RPMI7951 (cell line): ENCODE results near the gene PAN3. TPM values are rescaled to one million over a fixed set of nuclear protein-coding genes. Genes with fewer than 3 reads are reported as not detected.
A peak's percentile ranks its signal among the peaks of the same experiment; 100 is the strongest.
"Not testable (repeated sequence)": the region's sequence is repeated elsewhere in the genome, so short reads cannot be mapped to it uniquely, and the experiment has no call there.

Experiments used
- DNase-seq: peaks from one replicate; pipeline ENCODE4 v3.0.0-alpha.2; 2012; ENCODE audit warnings: low read depth
- total RNA-seq: library from RNA; depleted of rRNA; stranded (reverse); fragments of >200 nt; shearing (Covaris generic); gene quantifications from 2 replicates; pipeline ENCODE4 v1.2.3, GENCODE V29; 2014; rRNA removed

The PAN3 gene, protein sequence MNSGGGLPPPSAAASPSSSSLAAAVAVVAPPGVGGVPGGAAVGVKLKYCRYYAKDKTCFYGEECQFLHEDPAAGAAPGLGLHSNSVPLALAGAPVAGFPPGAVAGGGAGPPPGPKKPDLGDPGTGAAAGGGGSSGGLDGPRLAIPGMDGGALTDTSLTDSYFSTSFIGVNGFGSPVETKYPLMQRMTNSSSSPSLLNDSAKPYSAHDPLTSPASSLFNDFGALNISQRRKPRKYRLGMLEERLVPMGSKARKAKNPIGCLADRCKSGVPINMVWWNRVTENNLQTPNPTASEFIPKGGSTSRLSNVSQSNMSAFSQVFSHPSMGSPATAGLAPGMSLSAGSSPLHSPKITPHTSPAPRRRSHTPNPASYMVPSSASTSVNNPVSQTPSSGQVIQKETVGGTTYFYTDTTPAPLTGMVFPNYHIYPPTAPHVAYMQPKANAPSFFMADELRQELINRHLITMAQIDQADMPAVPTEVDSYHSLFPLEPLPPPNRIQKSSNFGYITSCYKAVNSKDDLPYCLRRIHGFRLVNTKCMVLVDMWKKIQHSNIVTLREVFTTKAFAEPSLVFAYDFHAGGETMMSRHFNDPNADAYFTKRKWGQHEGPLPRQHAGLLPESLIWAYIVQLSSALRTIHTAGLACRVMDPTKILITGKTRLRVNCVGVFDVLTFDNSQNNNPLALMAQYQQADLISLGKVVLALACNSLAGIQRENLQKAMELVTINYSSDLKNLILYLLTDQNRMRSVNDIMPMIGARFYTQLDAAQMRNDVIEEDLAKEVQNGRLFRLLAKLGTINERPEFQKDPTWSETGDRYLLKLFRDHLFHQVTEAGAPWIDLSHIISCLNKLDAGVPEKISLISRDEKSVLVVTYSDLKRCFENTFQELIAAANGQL
- total RNA-seq = 9.2 and 10.9 TPM in 2 replicates

DNA sequence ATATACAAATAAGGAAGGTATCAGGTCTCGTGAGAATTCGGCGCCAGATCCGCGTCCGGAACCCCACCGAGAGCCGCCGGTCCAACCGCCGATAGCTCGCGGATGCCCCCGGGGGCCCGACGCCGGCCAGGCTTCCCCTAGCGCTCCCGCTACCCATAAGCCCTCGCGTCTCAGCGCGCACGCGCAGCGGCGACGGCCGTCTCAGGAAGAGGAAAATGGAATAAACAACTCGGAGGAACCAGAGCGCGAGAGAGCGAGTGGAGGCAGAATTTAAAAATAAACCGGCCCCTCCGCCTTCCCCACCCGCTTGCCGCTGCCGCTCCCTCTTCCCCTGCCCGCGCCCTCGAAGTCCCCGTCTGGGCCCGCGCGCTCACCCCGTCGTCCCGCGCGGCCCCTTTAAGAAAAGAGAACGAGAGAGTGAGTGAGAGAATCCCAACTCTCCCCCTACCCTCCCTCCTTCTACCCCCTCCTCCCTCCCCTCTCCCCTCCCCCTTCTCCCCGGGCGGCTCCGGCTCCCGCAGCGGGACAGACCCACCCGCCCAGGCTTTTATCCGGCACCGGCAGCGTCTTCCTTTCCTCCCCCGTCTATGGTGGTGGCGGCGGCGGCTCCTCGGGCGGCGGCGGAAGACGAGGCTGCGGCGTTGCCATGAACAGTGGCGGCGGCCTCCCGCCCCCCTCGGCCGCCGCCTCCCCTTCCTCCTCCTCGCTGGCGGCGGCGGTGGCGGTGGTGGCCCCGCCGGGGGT is at the start of gene PAN3:
Gene PAN3, plus strand, starts transcription at position 534 of the 744 bp plus-strand sequence. Its CDS starts 113 bp downstream, at position 647.
- peak; percentile 85 for DNase-seq

DNA sequence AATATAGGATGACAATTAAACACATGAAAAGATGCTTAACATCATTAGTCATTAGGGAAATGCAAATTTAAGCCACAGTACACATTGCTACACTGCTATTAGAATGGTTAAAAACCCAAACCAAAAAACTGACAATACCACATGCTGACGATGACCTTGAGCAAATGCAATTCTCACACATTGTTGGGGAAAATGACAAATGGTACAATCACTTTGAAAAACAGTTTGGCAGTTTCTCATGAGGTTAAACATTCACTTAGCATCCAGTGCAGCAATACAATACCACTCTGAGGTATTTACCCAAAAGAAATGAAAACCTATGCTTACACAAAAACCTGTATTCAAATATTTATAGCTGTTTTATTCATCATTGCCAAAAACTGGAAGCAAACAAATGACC is 49.3 kb upstream of the PAN3 start:
- DNase-seq = no peak

DNA sequence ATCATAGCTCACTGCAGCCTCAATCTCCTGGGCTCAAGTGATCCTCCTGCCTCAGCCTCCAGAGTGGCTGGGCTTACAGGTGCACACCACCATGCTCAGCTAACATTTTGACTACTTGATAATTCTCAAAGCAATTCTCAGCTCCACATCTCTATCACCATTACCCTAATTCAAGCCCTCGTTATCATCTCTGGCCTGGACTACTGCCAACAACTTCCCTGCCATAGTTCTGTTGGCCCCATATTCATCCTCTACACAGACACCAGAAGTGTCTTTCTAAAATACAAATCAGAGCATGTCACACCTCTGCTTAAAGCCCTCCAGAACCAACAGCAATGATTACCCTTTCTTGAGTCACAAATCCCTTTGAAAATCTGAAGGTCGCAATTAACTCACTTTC is 45.9 kb upstream of the PAN3 start:
- DNase-seq = no peak

DNA sequence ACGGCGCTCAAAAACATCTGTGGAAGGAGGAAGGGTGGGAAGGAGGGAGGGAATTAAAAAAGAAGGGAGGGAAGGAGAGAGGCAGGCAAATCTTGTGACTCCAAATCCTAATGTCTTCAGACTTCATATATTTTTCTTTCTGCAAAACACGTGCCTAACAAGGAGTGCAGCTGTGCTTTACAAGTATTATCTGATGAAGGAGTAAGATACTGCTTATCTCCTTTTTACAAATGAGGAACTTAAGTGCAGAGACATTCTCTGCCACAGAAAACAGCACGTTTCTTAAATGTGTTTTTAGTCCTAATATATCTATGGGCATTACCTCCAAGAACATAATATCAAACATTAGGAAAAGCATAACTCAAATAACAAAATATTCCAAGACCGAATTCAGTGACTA is 44.5 kb upstream of the PAN3 start:
- DNase-seq = no peak

DNA sequence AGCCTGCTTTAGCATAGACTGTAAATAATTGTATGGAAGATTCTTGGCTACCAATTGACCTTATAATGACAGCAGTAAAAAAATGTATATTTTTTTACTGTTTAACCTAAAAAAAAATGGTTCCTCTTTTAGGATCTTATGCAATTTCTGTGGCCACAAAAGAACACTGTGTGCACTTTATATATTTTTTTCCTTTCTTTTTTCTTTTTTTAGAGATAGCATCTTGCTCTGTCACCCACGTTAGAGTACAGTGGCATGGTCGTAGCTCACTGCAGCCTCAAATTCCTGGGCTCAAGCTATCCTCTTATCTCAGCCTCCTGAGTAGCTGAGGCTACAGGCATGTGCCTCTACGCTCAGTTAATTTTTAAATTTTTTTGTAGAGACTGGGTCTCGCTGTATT is 44.0 kb upstream of the PAN3 start:
- DNase-seq = no peak

DNA sequence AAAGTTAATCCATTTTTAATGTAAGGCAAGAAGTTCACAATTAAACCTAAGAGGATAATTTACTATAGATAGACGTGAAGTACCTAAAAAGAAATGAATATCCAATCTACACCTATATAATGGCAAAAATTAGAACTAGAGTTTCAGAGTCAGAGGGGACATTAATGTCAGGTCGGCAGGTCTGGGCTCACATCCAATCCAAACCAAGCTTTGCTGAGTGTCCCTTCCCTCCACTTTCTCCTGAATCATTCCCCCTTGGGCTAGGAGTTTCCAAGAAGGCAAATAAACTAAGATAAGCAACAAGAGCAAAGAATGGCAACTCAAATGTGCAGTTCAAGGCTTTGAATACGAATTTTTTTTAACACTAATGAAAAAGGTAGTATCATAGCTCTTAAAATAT is 40.8 kb upstream of the PAN3 start:
- DNase-seq = peak; percentile 13

DNA sequence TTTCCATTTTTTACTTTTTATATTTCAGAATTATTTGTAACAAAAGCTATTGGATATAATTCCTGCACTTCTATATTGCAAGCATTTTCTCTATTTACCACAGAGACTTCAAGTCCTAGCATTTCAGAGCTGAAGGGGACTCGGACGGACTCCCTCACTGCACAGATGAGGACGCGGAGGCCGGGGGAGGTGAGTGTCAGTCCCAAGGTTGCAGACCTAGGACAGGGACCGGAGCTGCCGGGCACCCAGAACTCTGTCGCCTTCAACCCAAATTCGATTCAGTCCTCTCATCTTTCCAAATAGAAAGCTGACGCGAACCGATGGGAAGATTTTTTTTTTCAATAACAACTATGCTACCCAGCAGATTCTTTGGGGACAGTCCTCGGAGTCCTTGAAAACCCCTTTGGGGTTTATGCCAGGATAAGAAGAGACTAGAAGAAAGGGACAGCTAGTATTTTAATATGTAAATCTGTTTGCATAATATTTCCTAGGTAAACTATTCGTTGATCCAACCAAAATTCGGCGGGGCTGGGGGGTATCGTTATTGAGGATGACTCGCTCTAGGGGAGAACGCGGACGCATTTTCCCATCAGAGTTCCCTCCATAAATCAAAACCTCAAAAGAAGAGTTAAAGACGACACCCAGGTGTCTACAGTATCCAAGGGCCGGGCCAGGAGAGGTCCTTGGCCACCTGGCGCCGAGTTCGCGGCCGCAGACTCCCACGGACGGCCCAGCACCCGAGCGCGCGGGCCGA is 38.8 kb upstream of the PAN3 start:
- no peak for DNase-seq

DNA sequence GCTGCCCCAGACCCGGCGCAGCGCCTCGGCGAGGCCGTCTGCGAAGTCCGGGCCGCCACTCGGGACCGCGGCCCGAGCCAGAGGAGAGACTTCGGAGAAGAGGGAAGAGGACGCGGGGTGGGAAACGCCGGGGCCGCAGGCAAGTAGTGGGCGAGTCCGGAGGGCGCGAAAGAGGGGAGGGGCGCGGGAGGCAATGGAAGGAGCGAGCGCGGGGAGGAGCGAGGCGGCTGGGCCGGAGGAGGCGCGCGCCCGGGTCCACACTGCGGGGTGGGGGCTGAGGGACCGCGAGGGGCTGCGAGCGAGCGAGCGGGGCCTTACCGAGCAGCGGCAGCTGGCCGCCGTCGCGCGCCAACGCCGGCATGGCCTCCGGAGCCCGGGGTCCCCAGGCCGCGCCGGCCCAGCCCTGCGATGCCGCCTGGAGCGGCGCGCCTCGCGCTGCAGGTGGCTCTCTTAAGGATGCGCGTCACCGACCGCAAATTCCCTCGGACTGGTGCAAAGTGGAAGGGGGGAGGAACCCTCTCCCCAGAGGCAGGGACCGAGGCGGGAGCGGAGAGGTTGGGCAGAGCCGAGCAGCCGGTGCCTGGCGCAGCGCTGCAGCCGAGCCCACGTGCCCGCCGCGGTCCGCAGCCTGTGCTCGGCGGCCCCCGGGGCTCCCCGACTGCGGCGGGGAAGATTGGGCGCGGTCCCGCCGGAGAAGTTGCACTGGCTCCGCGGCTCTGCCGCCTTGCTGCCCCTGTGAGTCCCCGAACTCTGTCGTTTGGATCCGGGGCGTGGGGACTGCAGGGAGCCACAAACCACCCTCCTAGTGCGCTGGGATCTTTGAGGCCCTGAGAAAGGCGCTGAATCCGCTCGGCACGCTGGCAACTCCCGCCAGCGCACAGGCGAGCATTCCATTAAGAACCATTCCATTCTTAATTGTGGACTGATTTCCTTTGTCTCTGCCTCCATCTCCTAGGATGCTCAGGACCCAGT is 37.9 kb upstream of the PAN3 start, which contains the start of gene FLT3:
Gene FLT3, minus strand, starts transcription at position 427 of the 972 bp plus-strand sequence. Its CDS starts 66 bp downstream, at position 361.
- peak; percentile 44 for DNase-seq

DNA sequence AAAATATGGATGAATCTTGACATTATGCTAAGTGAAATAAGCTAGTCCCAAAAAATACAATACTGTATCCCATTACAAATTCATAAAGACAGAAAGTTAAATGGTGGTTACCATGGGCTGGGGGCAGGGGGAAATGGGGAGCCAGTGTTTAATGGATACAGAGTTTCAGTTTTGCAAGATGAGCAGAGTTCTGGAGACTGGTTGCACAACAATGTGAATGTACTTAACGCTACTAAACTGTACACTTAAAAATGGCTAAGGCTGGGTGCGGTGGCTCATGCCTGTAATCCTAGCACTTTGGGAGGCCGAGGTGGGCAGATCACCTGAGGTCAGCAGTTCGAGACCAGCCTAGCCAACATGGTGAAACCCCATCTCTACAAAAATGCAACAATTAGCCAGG is 36.5 kb upstream of the PAN3 start:
- not testable (repeated sequence) for DNase-seq

DNA sequence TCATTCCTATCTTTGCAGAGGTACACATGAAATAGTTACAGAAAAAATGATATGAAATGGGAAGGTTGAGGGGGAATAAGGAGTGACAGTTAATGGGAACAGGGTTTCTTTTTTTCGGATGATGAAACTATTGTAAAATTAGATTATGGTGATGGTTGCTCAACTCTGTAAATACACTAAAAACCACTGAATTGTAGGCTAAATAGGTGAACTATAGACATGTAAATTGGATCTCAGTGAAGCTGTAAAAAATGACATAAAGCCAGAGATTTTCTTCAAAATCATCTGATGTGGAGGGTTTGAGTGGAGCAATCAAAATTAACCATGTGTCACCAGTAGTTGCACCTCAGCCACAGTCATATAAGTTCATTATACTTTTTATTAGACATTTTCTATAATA is 31.4 kb upstream of the PAN3 start:
- DNase-seq = no peak

DNA sequence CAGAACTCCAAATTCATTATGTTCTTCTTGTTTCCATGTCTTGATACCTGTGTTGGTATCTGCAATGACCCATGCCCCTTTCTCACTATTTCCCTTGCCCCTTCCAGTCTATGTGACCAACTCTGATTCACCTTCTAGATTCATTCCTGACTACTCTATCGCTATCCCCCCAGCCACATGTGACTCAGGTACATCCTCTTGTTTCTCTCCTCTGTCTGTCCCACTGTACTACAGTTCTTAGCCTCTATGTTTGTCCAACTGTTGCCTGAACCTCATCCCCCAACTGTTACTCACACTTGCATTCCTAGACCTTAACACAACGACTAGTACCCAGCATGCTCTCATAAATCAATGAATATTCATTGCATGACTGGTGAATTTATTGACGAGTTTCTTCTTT is 27.9 kb upstream of the PAN3 start:
- DNase-seq = no peak

DNA sequence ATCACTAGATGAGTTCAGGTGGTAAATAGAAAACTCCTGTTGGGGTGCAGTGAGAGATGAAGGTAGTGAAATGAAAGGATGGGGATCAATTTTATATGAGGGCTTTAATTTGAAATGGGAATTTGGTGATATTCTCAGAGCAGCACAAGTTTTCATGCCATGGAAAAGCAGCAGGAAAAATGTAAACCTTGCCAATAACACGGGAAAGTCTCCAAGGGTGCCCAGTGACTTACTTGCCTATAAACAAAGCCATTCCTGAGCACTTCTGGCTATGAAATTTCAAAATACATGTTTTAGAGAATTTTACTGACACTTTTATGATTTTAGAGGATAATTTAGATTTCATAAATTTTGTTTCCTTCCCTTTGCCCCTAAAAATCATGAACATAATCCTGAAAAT is 21.6 kb upstream of the PAN3 start:
- no peak for DNase-seq

DNA sequence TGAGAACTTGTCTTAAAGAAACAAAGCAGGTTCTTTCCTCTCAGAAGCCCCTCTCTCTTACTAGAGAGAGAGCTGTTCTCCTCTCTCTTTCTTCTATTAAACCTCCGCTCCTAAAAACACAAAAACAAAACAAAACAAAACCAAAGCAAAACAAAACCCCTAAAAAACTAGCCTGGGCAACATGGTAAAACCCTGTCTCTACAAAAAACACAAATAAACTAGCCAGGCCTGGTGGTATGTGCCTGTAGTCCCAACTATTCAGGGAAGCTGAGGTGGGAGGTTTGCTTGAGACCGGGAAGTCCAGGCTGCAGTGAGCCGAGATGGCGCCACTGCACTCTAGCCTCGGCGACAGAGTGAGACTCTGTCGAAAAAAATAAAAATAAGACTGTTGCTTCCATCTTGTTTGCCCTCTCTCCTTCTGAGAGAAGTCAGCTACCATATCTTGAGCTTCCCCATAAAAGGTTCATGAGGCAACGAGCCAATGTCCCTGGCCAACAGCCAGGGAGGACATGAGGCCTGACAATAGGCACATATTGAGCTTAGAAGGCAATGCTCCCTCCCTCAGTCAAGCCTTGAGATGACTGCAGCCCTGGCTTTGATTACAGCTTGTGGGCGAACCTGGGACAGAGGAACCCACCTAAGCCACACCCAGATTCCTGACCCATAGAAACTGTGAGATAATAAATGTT is 20.5 kb upstream of the PAN3 start:
- DNase-seq = peak; percentile 33

DNA sequence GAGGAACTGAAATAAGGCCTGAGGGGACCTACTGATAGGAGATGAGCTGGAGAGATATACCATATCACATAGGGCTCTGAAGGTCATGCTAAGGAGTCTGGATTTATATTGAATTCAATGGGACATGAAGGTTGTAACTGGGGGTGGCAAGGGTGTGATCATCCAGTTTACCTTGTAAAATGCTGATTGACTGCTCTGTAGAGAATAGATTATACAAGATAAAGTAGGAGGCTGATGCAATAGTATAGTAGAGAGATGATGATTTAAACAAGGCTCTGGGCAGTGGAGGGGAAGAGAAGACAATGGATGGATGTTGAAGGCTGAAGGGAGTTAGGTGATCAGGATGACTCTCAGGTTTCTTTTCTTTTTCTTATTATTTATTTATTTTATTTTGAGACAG is 18.0 kb upstream of the PAN3 start:
- DNase-seq = no peak

DNA sequence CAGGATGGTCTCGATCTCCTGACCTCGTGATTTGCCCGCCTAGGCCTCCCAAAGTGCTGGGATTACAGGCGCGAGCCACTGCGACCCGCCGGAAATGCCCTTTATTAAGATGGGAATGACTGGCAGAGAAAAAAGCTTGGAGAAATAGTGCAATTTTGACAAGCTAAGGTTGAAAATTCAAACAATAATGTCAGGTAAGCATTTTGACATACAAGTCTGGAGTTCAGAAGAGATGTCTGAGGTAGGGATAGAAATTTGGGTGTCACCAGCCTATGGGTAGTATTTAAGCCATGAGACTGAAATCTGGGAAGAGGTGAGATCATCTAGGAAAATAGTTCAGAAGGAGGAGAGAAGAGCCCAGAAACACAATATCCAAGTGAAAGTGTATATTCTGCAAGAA is 17.1 kb upstream of the PAN3 start:
- DNase-seq = no peak

DNA sequence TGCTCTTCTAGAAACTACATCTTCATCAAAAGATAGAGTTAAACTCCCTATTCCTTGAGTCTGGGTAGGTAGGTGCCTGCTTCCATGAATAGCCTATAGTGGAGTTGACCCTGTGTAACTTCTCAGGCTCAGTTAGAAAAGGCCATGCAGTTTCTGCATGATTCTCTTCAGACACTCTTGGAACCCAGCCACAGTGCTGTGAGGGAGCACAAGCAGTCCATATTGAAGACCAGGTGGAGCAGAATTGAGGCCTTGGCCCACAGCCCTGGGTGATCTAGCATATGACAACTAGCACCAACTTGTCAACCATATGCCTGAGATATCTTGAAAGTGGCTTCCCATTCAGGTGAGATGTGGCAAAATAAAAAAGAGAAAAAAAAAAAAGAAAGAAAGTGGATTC is 10.3 kb upstream of the PAN3 start:
- DNase-seq = no peak

DNA sequence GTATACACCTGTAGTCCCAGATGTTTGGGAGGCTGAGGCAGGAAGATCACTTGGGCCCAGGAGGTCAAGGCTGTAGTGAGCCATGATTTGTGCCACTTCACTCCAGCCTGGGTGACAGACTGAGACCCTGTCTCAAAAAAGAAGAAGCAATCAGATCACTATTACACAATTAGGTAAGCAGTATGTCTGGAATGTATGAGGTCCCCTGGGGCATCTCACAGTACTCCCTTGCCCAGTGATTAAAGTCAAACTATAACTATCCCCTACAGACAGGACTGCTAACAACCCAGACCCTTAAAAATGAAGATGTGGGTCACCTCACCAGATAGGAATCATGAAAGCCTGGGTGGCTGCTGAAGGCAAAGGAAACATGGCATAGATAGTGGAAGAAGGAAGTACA is 9.4 kb upstream of the PAN3 start:
- DNase-seq = no peak

DNA sequence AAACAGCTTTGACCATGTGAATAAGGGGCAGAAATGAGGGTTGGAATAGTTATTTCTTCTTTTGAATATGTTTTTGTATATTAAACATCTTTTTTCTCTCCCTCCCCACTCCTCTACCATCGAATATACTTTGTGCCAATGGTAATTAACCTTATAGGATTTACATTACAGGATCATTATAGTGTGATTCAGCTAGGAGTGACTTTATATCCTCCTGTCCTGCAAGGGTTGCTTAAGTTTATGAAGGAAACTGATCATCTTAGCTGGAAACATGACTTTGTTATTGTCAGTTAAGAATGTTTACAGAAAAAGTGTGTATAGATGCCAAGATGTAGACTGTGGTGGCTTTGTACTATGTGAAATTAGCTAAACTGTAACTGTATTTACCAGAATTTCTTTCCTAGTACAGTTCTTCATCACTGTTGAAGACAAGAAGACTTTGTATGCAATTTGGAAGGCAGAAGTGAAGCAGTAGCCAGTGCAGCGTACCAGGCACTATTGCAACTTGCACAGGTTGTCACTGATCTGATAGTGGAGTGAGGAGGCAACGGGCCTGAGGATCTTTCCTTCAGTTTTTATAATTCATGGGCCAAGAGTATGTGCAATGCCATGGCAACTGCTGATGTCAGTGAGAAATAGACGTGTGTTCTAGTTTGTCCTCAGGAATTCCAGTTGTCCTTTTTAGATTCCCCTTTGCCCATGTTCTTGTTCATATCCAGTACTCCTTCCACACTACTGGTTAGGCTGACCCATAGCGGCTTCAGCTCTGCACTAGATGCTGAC is 8.2 kb upstream of the PAN3 start:
- no peak for DNase-seq

DNA sequence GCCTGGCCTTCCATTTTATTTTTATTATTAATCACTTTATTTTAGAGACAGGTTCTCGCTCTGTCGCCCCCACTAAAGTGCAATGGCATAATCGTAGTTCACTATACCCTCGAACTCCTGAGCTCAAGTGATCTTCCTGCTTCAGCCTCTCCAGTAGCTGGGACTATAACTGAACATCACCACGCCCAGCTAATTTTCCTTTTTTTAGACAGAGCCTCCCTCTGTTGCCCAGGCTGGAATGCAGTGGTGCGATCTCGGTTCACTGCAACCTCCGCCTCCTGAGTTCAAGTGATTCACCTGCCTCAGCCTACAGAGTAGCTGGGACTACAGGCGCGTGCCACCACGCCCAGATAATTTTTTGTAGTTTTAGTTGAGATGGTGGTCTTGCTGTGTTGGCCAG is 6.7 kb upstream of the PAN3 start:
- DNase-seq = no peak
